ENCODE measurements around the gene RPRD1A. TPM values are rescaled to one million over a fixed set of nuclear protein-coding genes. Genes with fewer than 3 reads are reported as not detected.

The RPRD1A gene
- total and polyA plus RNA-seq, 7 donors, result 13.2 to 80.3 (median 68.8) TPM

Other genes with a start within 250 kb of the RPRD1A start
- gene SLC39A6, start 61.8 kb upstream of the RPRD1A start, total RNA-seq, result 10 to 100 TPM; 28.1 to 34.6 (median 31.8) TPM
- gene SLC39A6, start 61.8 kb upstream of the RPRD1A start, polyA plus RNA-seq, result 10 to 100 TPM in 1 of 3 donors, 1 to 10 TPM in 2; 1.8 to 13.5 (median 3.0) TPM
- gene ELP2, start 62.3 kb upstream of the RPRD1A start, total RNA-seq, result 10 to 100 TPM; 51.7 to 77.2 (median 67.2) TPM
- 10 to 100 TPM; 14.3 to 32.7 (median 21.6) TPM for gene ELP2, start 62.3 kb upstream of the RPRD1A start, polyA plus RNA-seq
- gene MOCOS, start 119.9 kb upstream of the RPRD1A start, total RNA-seq, result 1 to 10 TPM in 2 of 4 donors, under 1 TPM in 2; 0.49 to 1.8 (median 1.0) TPM
- gene MOCOS, start 119.9 kb upstream of the RPRD1A start, polyA plus RNA-seq, result 1 to 10 TPM; 1.8 to 3.6 (median 2.5) TPM
- 10 to 100 TPM in 3 of 4 donors, 1 to 10 TPM in 1; 9.5 to 24.9 (median 18.8) TPM for gene FHOD3, start 230.2 kb upstream of the RPRD1A start, total RNA-seq
- 1 to 10 TPM; 1.2 to 5.6 (median 1.2) TPM for gene FHOD3, start 230.2 kb upstream of the RPRD1A start, polyA plus RNA-seq

All from sigmoid colon (tissue), 7 donors.